HEK293 (cell line): ENCODE results near the gene CACNA1H.
A peak's percentile ranks its signal among the peaks of the same experiment; 100 is the strongest.

ENCODE experiments used
- CTCF ChIA-PET: fragments of 350-600 bp; formaldehyde crosslinking; extraction: SDS; loops from one replicate; lab custom pipeline; 2021; ENCODE audit warnings: antibody characterized with exemption; lab: Yijun Ruan, JAX
- POLR2A ChIA-PET: fragments of 300-600 bp; formaldehyde crosslinking; extraction: SDS; loops from one replicate; lab custom pipeline; 2020; ENCODE audit warnings: antibody characterized with exemption, inconsistent platforms; lab: Yijun Ruan, JAX
- H3K27ac ChIP-seq: fragments of 200-500 bp; sonication (Bioruptor generic); 2 replicates; pipeline ENCODE4 v1.5.1; 2014; ENCODE audit warnings: low read depth, low read length, control low read depth, inconsistent platforms; ENCODE audit errors: extremely low read depth
- H3K36me3 ChIP-seq, 2 experiments: fragments of 200-500 bp in 1 of 2; sonication (Bioruptor generic) in 1 of 2; 1 replicate in 1 of 2; 2 replicates in 1 of 2; pipeline ENCODE4 v1.5.1; 2014 to 2017; ENCODE audit warnings: inconsistent platforms in 2 of 2, low read length in 2 of 2; ENCODE audit not compliant: control insufficient read depth in 2 of 2, insufficient read depth in 1 of 2
- H3K4me1 ChIP-seq: fragments of 200-500 bp; sonication (Bioruptor generic); 2 replicates; pipeline ENCODE4 v1.5.1; 2014; ENCODE audit warnings: mild to moderate bottlenecking, low read length, inconsistent platforms; ENCODE audit not compliant: control insufficient read depth, insufficient read depth
- H3K4me3 ChIP-seq: 2 replicates; pipeline ENCODE4 v1.5.1; 2011; ENCODE audit warnings: low read depth, mild to moderate bottlenecking, control low read depth, low read length, moderate library complexity
- H3K9me3 ChIP-seq: fragments of 200-500 bp; sonication (Bioruptor generic); 2 replicates; pipeline ENCODE4 v1.5.1; 2014; ENCODE audit warnings: low read depth, low read length, inconsistent platforms; ENCODE audit not compliant: control insufficient read depth, insufficient read depth
- GLIS1 ChIP-seq: fragments of 450-650 bp; formaldehyde crosslinking; IDR thresholded peaks from 2 replicates; pipeline ENCODE4 v1.5.1; 2016; ENCODE audit warnings: missing biosample characterization, missing genetic modification characterization
- GLIS2 ChIP-seq: fragments of 450-650 bp; formaldehyde crosslinking; IDR thresholded peaks from 2 replicates; pipeline ENCODE4 v1.5.1; 2016; ENCODE audit warnings: missing biosample characterization, missing genetic modification characterization
- MZF1 ChIP-seq: fragments of 450-650 bp; formaldehyde crosslinking; IDR thresholded peaks from 2 replicates; pipeline ENCODE4 v1.5.1; 2017; ENCODE audit warnings: missing biosample characterization, missing genetic modification characterization, borderline replicate concordance
- OVOL3 ChIP-seq: fragments of 450-650 bp; formaldehyde crosslinking; IDR thresholded peaks from 2 replicates; pipeline ENCODE4 v1.5.1; 2016; ENCODE audit warnings: missing biosample characterization, missing genetic modification characterization
- RBAK ChIP-seq: fragments of 450-650 bp; formaldehyde crosslinking; IDR thresholded peaks from 2 replicates; pipeline ENCODE4 v1.5.1; 2016; ENCODE audit warnings: missing biosample characterization, missing genetic modification characterization
- SETDB1 ChIP-seq: IDR thresholded peaks from one replicate; pipeline ENCODE4 v1.6.1; 2017; ENCODE audit warnings: mild to moderate bottlenecking, low read length, moderate library complexity, mixed read lengths; ENCODE audit not compliant: insufficient read length
- ZBTB1 ChIP-seq: fragments of 450-650 bp; formaldehyde crosslinking; IDR thresholded peaks from 2 replicates; pipeline ENCODE4 v1.5.1; 2016; ENCODE audit warnings: missing biosample characterization, missing genetic modification characterization
- ZBTB26 ChIP-seq: fragments of 450-650 bp; formaldehyde crosslinking; optimal IDR thresholded peaks from 2 replicates; pipeline ENCODE3; 2016; ENCODE audit warnings: missing biosample characterization, mild to moderate bottlenecking, missing genetic modification characterization
- ZIC2 ChIP-seq: fragments of 450-650 bp; formaldehyde crosslinking; IDR thresholded peaks from 2 replicates; pipeline ENCODE4 v1.5.1; 2016; ENCODE audit warnings: missing biosample characterization, missing genetic modification characterization
- ZNF175 ChIP-seq: fragments of 450-650 bp; formaldehyde crosslinking; IDR thresholded peaks from 2 replicates; pipeline ENCODE4 v1.5.1; 2016; ENCODE audit warnings: missing biosample characterization, missing genetic modification characterization
- ZNF274 ChIP-seq, 2 experiments: fragments of 200-500 bp in 1 of 2; fragments of 450-650 bp in 1 of 2; sonication (Bioruptor generic) in 1 of 2; formaldehyde crosslinking in 1 of 2; IDR thresholded peaks; 2 replicates each; pipeline versions ENCODE4 v1.5.1 to v1.6.1; 2014 to 2016; ENCODE audit warnings: borderline replicate concordance in 1 of 2, inconsistent platforms in 1 of 2, low read length in 1 of 2, missing biosample characterization in 1 of 2, missing genetic modification characterization in 1 of 2
- ZNF280C ChIP-seq: fragments of 450-650 bp; formaldehyde crosslinking; IDR thresholded peaks from 2 replicates; pipeline ENCODE4 v1.5.1; 2016; ENCODE audit warnings: missing biosample characterization, missing genetic modification characterization
- ZNF302 ChIP-seq: fragments of 450-650 bp; formaldehyde crosslinking; IDR thresholded peaks from 2 replicates; pipeline ENCODE4 v1.5.1; 2016; ENCODE audit warnings: missing biosample characterization, missing genetic modification characterization, low read depth
- ZNF658 ChIP-seq: fragments of 450-650 bp; formaldehyde crosslinking; IDR thresholded peaks from 2 replicates; pipeline ENCODE4; 2016; ENCODE audit warnings: missing biosample characterization, missing genetic modification characterization
- ZNF704 ChIP-seq: fragments of 450-650 bp; formaldehyde crosslinking; IDR thresholded peaks from 2 replicates; pipeline ENCODE4 v1.5.1; 2016; ENCODE audit warnings: missing biosample characterization, missing genetic modification characterization
- ZNF777 ChIP-seq: fragments of 450-650 bp; formaldehyde crosslinking; IDR thresholded peaks from 2 replicates; pipeline ENCODE4 v1.5.1; 2017; ENCODE audit warnings: missing biosample characterization, missing genetic modification characterization, borderline replicate concordance
- ZNF830 ChIP-seq: fragments of 450-650 bp; IDR thresholded peaks from 2 replicates; pipeline ENCODE4 v1.5.0; 2018; ENCODE audit warnings: missing biosample characterization, missing genetic modification characterization, low read depth, mild to moderate bottlenecking, moderate library complexity
- ZSCAN23 ChIP-seq: fragments of 450-650 bp; formaldehyde crosslinking; IDR thresholded peaks from 2 replicates; pipeline ENCODE4 v1.5.1; 2016; ENCODE audit warnings: missing biosample characterization, missing genetic modification characterization
- TF ChIP-seq, protein P1 (sequence below): fragments of 450-650 bp; formaldehyde crosslinking; IDR thresholded peaks from 2 replicates; pipeline ENCODE4 v1.5.1; 2016; ENCODE audit warnings: missing biosample characterization, missing genetic modification characterization
- TF ChIP-seq, protein P2 (sequence below): fragments of 450-650 bp; formaldehyde crosslinking; IDR thresholded peaks from 2 replicates; pipeline ENCODE4 v1.5.1; 2017; ENCODE audit warnings: missing biosample characterization, missing genetic modification characterization

Gene CACNA1H

DNA sequence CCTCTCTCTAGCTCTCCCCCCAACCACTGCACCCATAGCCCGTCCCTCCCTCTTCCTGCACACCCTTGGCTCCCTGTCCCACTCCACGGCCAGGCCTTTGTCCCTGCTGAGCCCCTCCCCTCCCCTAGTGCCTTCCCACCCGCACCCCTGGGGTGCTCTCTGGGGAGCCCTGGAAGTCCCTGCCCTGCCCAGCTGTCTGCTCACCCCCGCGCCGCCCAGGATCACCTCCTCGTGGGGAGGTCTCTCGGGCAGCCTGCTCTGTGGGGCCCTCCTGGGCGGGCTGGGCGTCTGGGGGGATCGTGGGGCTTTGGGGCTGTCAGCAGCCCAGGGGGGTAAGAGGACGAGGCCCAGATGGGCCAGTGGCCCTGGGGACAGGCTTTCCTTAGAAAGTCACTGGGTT is 18.1 kb downstream of the CACNA1H start:
- Histone ChIP-seq H3K4me3 (no peak overlapping the region), H3K27ac (no peak overlapping the region), H3K4me1 (no peaks in the 10 kb centered on the region), H3K9me3 (no peaks in the 10 kb centered on the region), H3K36me3 (no peaks in the 10 kb centered on the region)
- ChIA-PET CTCF (no interaction called here), POLR2A (no interaction called here)
- TF ChIP-seq ZNF658 (tag by site-specific recombination) (no peak), GLIS2 (0 out of 2 replicates have a peak, but pooled peaks have one; percentile 26), ZBTB1 (tag by site-specific recombination) (no peak), ZIC2 (tag by site-specific recombination) (peak; percentile 61), GLIS1 (peak; percentile 71)
- TF ChIP-seq, protein P1, sequence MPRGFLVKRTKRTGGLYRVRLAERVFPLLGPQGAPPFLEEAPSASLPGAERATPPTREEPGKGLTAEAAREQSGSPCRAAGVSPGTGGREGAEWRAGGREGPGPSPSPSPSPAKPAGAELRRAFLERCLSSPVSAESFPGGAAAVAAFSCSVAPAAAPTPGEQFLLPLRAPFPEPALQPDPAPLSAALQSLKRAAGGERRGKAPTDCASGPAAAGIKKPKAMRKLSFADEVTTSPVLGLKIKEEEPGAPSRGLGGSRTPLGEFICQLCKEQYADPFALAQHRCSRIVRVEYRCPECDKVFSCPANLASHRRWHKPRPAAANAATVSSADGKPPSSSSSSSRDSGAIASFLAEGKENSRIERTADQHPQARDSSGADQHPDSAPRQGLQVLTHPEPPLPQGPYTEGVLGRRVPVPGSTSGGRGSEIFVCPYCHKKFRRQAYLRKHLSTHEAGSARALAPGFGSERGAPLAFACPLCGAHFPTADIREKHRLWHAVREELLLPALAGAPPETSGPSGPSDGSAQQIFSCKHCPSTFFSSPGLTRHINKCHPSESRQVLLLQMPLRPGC (tag by site-specific recombination) = no peak
- TF ChIP-seq, all 188 proteins: peak for 3

DNA sequence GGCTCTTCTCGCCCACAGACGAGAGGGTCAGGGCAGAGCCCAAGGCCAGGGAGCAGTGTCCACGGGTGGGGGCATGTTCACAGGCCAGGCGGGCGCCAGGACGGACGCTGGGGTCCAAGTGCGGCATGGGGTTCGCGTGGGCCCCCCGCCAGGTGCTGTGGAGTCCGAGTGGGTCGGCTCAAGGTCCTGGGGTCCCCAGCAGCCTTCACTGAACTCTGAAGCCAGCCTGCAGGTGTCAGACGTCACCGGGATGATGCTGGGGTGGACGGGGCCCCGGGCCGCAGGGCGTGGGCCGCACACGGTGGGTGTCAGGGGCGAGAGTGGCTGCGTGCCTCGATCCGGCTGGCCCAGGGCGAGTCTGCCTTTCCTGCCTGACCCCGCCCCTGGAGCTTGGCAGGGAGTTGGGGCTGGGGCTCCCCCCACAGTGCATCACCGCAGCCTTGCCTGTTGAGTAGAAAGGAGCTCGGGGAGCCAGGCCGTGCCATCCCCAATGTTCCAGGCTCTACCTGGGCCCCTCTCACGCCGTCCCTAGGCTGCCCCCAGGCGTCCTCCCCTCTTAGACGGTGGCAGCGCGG is 19.0 kb downstream of the CACNA1H start:
- no peaks in the 10 kb centered on the region for H3K4me1 ChIP-seq
- H3K36me3 ChIP-seq = no peaks in the 10 kb centered on the region
- POLR2A ChIA-PET = no interaction called here
- H3K4me3 ChIP-seq = no peak overlapping the region
- CTCF ChIA-PET = interaction anchor here (0.6 kb wide), 1 partner anchor 61 kb away, joined by 3 read pairs; no protein-coding TSS in a partner anchor
- no peak overlapping the region for H3K27ac ChIP-seq
- no peaks in the 10 kb centered on the region for H3K9me3 ChIP-seq
- TF ChIP-seq ZBTB26 (no peak), RBAK (tag by site-specific recombination) (no peak), ZNF704 (no peak), ZNF302 (tag by site-specific recombination) (no peak), ZNF274 (IDR thresholded peaks at IDR 0.05; ENCODE audit: low read length) (no peak), ZNF274 (tag by site-specific recombination; IDR thresholded peaks at IDR 0.05; ENCODE audit: borderline replicate concordance) (no peak), ZSCAN23 (tag by site-specific recombination) (no peak), ZNF280C (tag by site-specific recombination) (no peak), ZNF830 (tag by site-specific recombination) (no peak), ZNF777 (tag by site-specific recombination) (no peak), MZF1 (no peak), ZNF175 (no peak), OVOL3 (tag by site-specific recombination) (no peak), SETDB1 (no peak), GLIS1 (no peak)
- TF ChIP-seq, protein P2, sequence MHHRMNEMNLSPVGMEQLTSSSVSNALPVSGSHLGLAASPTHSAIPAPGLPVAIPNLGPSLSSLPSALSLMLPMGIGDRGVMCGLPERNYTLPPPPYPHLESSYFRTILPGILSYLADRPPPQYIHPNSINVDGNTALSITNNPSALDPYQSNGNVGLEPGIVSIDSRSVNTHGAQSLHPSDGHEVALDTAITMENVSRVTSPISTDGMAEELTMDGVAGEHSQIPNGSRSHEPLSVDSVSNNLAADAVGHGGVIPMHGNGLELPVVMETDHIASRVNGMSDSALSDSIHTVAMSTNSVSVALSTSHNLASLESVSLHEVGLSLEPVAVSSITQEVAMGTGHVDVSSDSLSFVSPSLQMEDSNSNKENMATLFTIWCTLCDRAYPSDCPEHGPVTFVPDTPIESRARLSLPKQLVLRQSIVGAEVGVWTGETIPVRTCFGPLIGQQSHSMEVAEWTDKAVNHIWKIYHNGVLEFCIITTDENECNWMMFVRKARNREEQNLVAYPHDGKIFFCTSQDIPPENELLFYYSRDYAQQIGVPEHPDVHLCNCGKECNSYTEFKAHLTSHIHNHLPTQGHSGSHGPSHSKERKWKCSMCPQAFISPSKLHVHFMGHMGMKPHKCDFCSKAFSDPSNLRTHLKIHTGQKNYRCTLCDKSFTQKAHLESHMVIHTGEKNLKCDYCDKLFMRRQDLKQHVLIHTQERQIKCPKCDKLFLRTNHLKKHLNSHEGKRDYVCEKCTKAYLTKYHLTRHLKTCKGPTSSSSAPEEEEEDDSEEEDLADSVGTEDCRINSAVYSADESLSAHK (tag by site-specific recombination) = no peak
